DLD1 (cell line): ENCODE results near the gene COL9A3.
"Not testable (repeated sequence)": the region's sequence is repeated elsewhere in the genome, so short reads cannot be mapped to it uniquely, and the experiment has no call there.

Experiments used
- in situ Hi-C: cut with HindIII; loops from 2 replicates; pipeline ENCODE4 v1.10.0; 2017; ENCODE audit warnings: low sequenced_read_pairs

COL9A3 gene

DNA sequence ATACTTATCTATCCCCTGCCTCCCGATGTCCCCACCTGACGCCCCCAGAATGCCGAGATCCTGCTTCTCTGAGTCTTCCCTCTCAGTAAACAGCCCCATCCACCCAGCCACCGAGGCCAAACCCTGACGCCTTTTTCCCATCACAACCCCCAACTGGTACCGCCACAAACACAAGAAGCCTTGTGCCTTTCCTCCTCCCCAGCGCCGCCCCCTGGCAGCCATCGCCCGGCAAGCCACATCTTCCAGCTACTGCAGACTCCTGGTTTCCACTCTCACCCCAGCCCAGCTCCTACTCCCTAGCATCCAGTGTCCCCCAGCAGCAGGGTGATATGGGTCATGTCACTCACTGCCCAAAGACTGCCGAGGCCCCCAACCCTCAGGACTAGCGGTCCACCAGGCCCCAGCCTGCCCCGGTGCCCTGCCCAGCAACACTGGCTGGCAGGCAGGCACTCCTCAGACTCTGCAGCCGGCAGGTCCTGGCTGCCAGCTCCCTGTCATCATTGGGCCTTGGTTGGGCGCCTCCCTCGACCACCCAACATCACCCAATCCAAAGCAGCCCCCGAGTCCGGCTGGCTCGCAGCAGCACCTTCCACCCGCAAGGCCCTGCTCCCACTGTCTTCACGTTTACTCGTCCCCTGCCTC lies 33.6 kb downstream of the COL9A3 start:
- in situ Hi-C loops: no loop called here

GRCh38 chr20:62852196-62852595 lies 35.3 kb downstream of the COL9A3 start:
- in situ Hi-C loops: no loop called here

DNA sequence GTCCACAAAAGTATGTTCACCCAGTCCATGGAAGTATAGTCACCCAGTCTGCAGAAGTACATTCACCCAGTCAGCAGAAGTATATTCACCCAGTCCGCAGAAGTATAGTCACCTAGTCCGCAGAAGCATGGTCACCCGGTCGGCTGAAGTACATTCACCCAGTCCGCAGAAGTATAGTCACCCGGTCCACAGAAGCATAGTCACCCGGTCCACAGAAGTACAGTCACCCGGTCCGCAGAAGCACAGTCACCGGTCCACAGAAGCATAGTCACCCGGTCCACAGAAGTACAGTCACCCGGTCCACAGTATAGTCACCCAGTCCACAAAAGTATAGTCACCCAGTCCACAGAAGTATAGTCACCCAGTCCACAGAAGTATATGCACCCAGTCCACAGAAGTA lies 36.0 kb downstream of the COL9A3 start:
- in situ Hi-C loops: no loop called here

GRCh38 chr20:62853304-62853703 lies 36.5 kb downstream of the COL9A3 start:
- in situ Hi-C loops: not testable (repeated sequence)

DNA sequence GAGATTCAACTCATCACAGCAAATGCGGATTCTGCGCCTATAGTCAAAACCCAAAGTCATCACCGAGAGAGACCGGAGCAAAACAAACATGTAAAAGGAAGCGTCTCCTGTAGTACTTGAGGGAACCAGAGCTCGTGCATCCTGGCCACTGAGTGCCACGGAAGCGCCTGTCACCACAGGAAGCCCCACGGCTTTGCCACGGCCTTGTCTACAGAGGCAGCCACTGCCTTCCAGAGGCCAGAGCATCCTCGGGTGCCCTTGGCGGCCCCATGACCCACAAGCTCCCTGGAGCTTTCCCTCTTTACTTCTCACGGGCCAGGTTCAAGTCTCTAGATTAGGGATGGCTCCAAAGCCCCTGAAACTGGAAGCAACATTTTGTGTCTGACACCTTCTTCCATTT lies 37.3 kb downstream of the COL9A3 start:
- in situ Hi-C loops: no loop called here

DNA sequence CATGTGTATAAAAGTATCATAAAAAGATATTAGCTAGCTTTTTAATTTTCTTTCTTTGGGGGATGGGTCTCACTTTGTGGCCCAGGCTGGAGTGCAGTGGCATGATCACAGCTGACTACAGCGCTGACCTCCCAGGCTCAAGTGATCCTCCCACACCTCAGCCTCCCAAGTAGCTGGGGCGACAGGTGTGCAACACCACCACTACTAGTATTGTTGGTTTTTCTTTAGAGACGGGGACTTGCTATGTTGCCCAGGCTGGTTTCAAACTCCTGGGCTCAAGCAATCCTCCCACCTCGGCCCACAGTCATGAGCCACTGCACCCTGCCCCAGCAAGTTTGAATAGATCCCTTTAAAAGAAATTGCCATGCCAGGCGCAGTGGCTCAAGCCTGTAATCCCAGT lies 38.3 kb downstream of the COL9A3 start:
- in situ Hi-C loops: no loop called here

GRCh38 chr20:62856931-62857619 lies 40.2 kb downstream of the COL9A3 start:
- in situ Hi-C loops: no loop called here

DNA sequence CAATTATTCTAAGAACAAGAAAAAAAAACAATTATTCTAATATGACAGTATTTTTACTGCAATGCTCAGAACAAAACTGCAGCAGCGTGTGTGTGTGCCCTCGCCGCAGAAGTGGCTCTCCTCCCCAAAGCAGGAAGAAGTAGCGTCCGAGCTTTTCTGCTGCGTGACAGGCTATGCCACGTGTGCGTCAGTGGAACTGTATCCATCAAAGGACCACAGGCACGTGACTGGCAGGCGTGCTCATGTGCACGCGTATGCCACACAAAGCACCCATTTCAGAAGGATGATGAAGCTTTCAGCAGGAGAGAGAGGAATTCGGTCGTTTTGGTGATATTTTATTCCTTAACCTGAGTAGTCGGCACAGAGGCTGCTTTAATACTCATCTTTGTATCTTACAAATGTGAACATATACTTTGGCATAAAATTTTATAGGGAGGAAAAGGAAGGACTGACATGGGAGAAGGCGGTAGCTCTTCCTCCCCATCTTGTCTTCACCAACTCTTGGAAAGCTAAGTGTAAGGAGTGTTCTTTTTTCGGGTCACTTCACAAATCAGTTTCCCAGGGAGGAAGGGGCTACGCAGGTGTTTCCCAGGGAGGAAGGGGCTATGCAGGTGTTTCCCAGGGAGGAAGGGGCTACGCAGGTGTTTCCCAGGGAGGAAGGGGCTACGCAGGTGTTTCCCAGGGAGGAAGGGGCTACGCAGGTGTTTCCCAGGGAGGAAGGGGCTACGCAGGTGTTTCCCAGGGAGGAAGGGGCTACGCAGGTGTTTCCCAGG lies 41.4 kb downstream of the COL9A3 start:
- in situ Hi-C loops: no loop called here

DNA sequence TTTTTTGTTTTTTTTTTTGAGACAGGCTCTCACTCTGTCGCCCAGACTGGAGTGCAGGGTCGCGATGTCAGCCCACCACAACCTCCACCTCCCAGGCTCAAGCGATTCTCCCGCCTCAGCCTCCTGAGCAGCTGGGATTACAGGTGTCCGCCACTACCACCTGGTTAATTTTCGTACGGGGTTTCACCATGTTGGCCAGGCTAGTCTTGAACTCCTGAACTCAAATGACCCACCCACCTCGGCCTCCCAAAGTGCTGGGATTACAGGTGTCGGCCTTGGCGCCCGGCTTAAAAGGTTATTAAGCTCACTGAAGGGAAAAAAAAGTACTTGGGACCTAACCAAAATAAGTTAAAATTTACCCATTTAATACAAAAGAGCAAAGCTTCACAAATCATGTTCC lies 42.9 kb downstream of the COL9A3 start:
- in situ Hi-C loops: no loop called here

GRCh38 chr20:62860391-62860923 lies 43.6 kb downstream of the COL9A3 start:
- in situ Hi-C loops: no loop called here

GRCh38 chr20:62860924-62861691 lies 44.3 kb downstream of the COL9A3 start:
- in situ Hi-C loops: no loop called here

- in situ Hi-C loops: no loop called here
Observed at GRCh38 chr20:62861726-62862336, 45.0 kb downstream of the COL9A3 start, which contains the start of gene TCFL5. TCFL5 (minus strand) TSS chr20:62861822; CDS start chr20:62861670, 152 bp downstream.

DNA sequence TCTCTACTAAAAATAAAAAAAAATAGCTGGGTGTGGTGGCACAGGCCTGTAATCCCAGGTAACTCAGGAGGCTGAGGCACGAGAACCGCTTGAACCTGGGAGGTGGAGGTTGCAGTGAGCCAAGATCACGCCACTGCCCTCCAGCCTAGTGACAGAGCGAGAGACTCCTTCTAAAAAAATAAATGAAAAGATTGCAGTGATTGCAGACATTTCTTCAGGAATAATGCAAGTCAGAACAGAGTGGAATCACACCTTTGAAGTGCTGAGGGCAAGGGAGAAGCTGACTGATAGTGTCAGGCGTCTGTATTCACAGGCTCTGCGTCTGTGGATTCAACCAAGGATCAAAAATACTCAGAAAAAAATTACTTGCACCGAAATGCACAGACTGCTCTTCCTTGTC lies 47.4 kb downstream of the COL9A3 start:
- in situ Hi-C loops: no loop called here

DNA sequence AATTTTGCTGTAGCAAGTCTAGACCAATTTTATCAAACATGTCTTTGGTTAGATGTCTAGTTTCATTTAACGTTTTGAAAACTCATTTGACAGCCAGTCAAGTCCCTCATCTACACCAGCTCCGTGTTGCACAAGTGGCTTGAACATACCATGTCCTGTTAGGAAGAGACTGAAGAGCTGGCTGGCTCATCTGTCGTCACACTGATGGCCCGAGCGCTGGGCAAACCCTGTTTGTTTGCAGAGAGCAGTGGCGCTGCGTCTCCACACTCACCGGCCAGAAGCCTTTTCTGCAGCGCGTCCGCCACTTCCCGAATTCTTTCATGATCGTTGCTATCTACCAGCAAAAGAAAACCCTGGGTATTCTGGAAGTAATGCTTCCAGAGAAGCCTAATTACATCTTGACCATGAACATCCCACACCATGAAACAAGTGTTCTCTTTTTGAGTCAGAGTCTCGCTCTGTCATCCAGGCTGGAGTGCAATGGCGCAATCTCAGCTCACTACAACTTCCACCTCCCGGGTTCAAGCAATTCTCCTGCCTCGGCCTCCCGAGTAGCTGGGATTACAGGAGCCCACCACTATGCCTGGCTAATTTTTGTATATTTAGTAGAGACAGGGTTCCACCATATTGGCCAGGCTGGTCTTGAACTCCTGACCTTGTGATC lies 55.5 kb downstream of the COL9A3 start:
- in situ Hi-C loops: no loop called here

GRCh38 chr20:62872862-62873261 lies 56.0 kb downstream of the COL9A3 start:
- in situ Hi-C loops: no loop called here

GRCh38 chr20:62873280-62873679 lies 56.4 kb downstream of the COL9A3 start:
- in situ Hi-C loops: no loop called here

DNA sequence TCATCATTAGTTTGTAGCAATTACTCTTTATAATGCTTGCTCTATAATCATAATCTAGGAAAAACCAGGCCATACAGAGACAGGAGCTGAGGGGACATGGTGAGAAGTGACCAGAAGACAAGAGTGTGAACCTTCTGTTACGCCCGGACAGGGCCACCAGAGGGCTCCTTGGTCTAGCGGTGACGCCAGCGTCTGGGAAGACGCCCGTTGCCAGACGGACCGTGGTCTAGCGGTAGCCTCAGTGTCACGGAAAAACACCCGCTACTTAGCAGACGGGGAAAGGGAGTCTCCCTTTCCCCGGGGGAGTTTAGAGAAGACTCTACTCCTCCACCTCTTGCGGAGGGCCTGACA lies 56.8 kb downstream of the COL9A3 start:
- in situ Hi-C loops: not testable (repeated sequence)

GRCh38 chr20:62874964-62875344 lies 58.1 kb downstream of the COL9A3 start:
- in situ Hi-C loops: no loop called here

DNA sequence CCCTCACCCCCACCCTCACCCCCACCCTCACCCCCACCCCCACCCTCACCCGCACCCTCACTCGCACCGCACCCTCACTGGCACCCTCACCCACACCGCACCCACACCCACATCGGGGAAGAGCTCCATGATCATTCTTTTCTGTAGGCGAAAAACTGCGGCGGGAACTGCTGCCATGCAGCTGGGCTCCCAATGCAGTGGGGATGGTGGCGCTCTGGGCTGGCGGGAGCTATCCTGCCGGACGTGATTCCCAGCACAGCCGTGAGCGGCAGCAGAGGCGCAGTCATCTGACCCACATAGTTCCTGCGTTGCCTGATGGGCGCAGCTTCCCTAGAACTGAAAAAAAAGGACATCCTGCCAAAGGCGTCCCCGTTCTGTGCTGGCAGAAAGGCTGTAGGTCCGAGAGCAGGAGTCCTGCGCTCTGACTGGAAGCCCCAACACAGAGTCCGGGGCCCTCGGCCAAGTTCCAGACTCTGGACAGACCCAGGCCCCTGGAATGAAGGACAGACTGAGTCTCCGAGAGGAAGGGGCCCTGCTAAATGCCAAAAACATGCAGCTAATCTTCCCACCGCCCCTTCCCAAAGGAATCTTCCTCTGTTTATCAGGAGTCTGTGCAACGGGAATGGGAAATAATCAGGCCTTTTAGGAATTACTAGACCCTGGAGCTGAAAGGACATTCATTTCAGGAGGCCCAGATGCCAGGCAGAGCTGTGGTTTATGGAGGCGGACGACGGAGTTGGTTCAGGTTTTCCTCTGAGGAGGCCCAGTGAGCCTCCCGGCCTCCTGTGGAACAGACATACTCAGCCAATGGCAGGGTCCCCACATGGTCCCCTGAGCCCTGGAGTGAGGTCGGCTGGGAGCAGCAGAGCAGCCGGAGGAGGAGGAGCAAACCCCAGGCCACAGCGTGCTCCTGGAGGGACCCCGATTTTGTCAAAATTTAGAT lies 58.8 kb downstream of the COL9A3 start:
- in situ Hi-C loops: no loop called here
